DND-41 (cell line): ENCODE measurements around the gene FAM131A.

Experiments used
- CTCF ChIP-seq: IDR thresholded peaks from 2 replicates; pipeline ENCODE4 v1.5.1; 2012; ENCODE audit warnings: borderline replicate concordance, low read length, moderate library complexity, mild to moderate bottlenecking; ENCODE audit not compliant: poor library complexity, severe bottlenecking; ENCODE audit errors: extremely low read depth
- EZH2 ChIP-seq: IDR thresholded peaks from 3 replicates; pipeline ENCODE4 v1.6.1; 2012; ENCODE audit warnings: borderline replicate concordance, low read depth, mild to moderate bottlenecking, moderate library complexity, low read length, inconsistent platforms; ENCODE audit not compliant: severe bottlenecking

- no peak for TF ChIP-seq CTCF
- TF ChIP-seq EZH2 = no peak
Observed at GRCh38 chr3:184346480-184347190, 9.2 kb downstream of the FAM131A start.
